ENCODE data around the gene YARS2. TPM values are rescaled to one million over a fixed set of nuclear protein-coding genes. Genes with fewer than 3 reads are reported as not detected.
"Not testable (repeated sequence)": the region's sequence is repeated elsewhere in the genome, so short reads cannot be mapped to it uniquely, and the experiment has no call there.

Gene YARS2
- total RNA-seq, 2 donors from 2014 or later: 19.0 to 37.6 TPM

DNA sequence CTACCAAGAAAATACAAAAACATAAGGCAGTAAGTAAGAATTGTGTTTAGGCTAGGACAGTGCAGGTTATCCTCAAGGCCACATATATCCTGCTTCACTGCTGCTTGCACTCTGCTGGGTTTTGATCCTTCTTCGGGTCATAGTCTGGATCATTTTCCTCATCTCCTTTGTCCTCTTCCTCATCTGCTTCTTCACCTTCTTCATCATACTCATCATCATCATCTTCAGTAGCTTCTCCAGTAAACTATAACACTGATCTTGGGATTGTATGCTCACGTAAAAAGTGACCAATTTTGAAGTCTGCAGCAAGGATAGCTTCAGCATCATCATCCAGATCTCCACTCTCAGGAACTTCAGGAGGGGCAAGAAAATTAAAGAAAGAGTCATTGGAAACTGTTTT, 29.4 kb downstream of the YARS2 start:
- Mint-ChIP-seq H3K27ac (peak overlapping the region; percentile 76), H3K36me3 (ENCODE audit: low read depth) (peaks cover 87% of the 10 kb centered on the region), H3K4me3 (no peak overlapping the region), H3K9me3 (no peaks in the 10 kb centered on the region), H3K4me1 (peaks cover 11% of the 10 kb centered on the region), H3K27me3 (no peaks in the 10 kb centered on the region)
- ATAC-seq (replicated peaks): no peak

DNA sequence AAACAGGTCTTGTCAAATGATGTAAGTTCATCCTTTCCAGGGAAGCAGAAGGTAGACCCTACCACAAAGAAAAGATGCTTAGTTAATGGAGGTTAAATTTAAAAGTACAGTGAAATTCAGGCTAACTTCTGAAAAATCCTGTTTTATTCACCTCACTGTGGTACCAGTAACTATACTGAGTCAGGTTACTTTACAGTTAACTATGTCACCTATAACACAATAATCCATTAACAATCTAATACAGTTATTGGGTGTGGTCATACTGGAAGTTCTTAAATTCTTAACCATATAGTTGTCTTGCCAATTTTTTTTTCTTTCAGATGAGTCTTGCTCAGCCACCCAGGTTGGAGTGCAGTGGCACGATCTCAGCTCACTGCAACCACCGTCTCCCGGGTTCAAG, 30.4 kb downstream of the YARS2 start:
- Mint-ChIP-seq H3K4me1 (peaks cover 11% of the 10 kb centered on the region), H3K36me3 (ENCODE audit: low read depth) (peaks cover 90% of the 10 kb centered on the region)
- not testable (repeated sequence) for ATAC-seq (replicated peaks); H3K27me3 Mint-ChIP-seq; H3K9me3 Mint-ChIP-seq; H3K4me3 Mint-ChIP-seq; H3K27ac Mint-ChIP-seq

DNA sequence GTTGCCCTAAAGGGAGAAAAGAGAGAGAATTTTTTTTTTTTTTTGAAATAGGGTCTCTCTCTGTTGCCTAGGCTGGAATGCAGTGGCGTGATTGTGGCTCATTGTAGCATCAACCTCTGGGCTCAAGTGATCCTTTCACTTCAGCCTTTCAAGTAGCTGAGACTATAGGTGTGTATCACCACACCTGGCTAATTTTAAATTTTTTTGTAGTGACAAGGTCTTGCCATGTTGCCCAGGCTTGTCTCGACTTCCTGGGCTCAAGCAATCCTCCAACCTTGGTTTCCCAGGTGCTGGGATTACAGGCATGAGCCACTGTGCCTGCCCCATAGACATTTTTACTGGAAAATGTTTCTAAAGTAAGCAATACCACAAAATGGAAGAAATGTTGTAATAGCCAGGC, 36.8 kb downstream of the YARS2 start:
- H3K36me3 Mint-ChIP-seq (ENCODE audit: low read depth): peaks cover 63% of the 10 kb centered on the region
- no peak overlapping the region for H3K4me3 Mint-ChIP-seq
- no peaks in the 10 kb centered on the region for H3K4me1 Mint-ChIP-seq
- no peaks in the 10 kb centered on the region for H3K9me3 Mint-ChIP-seq
- ATAC-seq (replicated peaks): no peak
- H3K27ac Mint-ChIP-seq: no peak overlapping the region
- no peaks in the 10 kb centered on the region for H3K27me3 Mint-ChIP-seq

DNA sequence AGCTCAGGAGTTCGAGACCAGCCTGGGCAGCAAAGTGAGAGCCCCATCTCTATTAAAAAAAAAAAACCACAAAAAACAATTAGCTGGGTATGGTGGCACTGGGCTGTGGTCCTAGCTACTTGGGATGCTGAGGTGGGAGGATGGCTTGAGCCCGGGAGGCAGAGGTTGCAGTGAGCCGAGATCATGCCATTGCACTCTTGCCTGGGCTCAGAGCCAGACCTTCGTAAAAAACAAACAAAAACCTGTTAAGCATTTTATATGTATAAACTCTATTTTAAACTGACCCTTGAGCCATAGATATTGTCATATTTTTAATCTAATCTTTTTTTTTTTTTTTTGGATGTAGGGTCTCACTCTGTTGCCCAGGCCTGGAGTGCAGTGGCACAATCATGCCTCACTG, 40.9 kb downstream of the YARS2 start:
- ATAC-seq (replicated peaks): no peak
- no peaks in the 10 kb centered on the region for H3K9me3 Mint-ChIP-seq
- peaks cover 64% of the 10 kb centered on the region for H3K36me3 Mint-ChIP-seq (ENCODE audit: low read depth)
- no peak overlapping the region for H3K4me3 Mint-ChIP-seq
- no peaks in the 10 kb centered on the region for H3K4me1 Mint-ChIP-seq
- no peak overlapping the region for H3K27ac Mint-ChIP-seq
- no peaks in the 10 kb centered on the region for H3K27me3 Mint-ChIP-seq

GRCh38 chr12:32708926-32709325, 46.8 kb downstream of the YARS2 start:
- Mint-ChIP-seq H3K4me1 (no peaks in the 10 kb centered on the region), H3K4me3 (no peak overlapping the region), H3K36me3 (ENCODE audit: low read depth) (peaks cover 78% of the 10 kb centered on the region), H3K9me3 (no peaks in the 10 kb centered on the region), H3K27ac (peak overlapping the region; percentile 63), H3K27me3 (no peaks in the 10 kb centered on the region)
- ATAC-seq (replicated peaks): no peak

DNA sequence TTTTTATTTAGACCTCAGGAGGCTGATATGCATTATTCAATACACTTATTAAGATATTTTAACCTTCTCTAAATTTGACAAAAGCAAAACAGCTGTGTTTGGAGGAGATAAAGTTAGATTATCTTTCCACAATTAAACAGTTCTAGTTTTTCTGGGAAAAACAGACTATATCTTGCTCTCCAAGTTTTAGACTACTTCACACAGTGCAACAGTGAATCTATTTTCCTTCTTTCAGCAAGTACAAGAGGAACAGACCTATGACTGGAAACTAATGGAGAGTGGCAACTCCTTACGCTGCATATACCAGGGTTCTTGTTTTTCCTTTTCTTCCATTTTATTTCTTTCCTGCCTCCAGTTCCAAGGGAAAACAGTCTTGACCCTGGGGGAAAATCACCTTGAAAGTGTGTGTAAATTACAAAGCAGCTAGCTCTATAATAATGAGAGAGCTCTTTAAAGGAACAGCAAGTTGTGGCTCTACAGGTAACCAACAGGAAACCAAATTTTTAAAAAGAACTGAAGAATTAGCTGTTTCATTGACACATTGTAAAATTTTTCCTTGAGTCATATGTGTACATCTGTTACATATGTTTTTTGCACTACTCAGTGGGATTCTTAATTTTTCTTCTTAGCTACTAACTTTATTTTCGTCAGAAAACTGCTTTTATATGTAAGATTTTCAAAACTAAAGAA, 49.2 kb downstream of the YARS2 start:
- Mint-ChIP-seq H3K27ac (peak overlapping the region; percentile 28), H3K4me3 (no peak overlapping the region), H3K27me3 (no peaks in the 10 kb centered on the region), H3K4me1 (no peaks in the 10 kb centered on the region), H3K9me3 (no peaks in the 10 kb centered on the region), H3K36me3 (ENCODE audit: low read depth) (peaks cover 73% of the 10 kb centered on the region)
- ATAC-seq (replicated peaks): peak; percentile 44

DNA sequence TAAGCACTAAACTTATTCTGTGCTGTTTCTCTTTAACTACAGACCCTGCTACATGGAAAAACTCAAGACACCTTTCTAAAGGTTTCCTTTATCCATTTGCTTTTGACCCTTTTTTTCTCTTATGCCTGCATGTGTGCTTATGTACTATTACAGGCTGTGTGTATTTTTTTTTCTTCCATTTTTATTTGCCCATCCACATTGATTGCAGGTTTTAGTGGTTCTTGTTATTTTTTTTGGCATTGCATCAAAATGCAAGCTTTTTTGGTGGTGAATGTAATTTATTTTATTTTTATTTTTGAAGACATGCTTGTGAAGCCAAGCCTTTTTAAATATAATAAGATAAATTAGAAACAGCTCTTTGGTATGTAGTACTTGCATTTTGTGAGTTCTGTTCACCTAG, 49.9 kb downstream of the YARS2 start:
- Mint-ChIP-seq H3K27ac (no peak overlapping the region), H3K4me1 (no peaks in the 10 kb centered on the region), H3K36me3 (ENCODE audit: low read depth) (peaks cover 72% of the 10 kb centered on the region), H3K9me3 (no peaks in the 10 kb centered on the region), H3K4me3 (no peak overlapping the region), H3K27me3 (no peaks in the 10 kb centered on the region)
- no peak for ATAC-seq (replicated peaks)

- no peaks in the 10 kb centered on the region for H3K4me1 Mint-ChIP-seq
- H3K27me3 Mint-ChIP-seq: no peaks in the 10 kb centered on the region
- H3K36me3 Mint-ChIP-seq (ENCODE audit: low read depth): peaks cover 49% of the 10 kb centered on the region
- no peak overlapping the region for H3K27ac Mint-ChIP-seq
- H3K4me3 Mint-ChIP-seq: no peak overlapping the region
- ATAC-seq (replicated peaks): no peak
- no peaks in the 10 kb centered on the region for H3K9me3 Mint-ChIP-seq
Observed at GRCh38 chr12:32702946-32703345, 52.8 kb downstream of the YARS2 start.

GRCh38 chr12:32702473-32702872, 53.2 kb downstream of the YARS2 start:
- Mint-ChIP-seq H3K9me3 (no peaks in the 10 kb centered on the region), H3K27me3 (no peaks in the 10 kb centered on the region), H3K4me1 (peaks cover 1% of the 10 kb centered on the region), H3K27ac (no peak overlapping the region), H3K4me3 (no peak overlapping the region), H3K36me3 (ENCODE audit: low read depth) (peaks cover 44% of the 10 kb centered on the region)
- no peak for ATAC-seq (replicated peaks)

- ATAC-seq (replicated peaks); H3K4me3 Mint-ChIP-seq; H3K27ac Mint-ChIP-seq; H3K4me1 Mint-ChIP-seq; H3K27me3 Mint-ChIP-seq; H3K9me3 Mint-ChIP-seq: not testable (repeated sequence)
- H3K36me3 Mint-ChIP-seq (ENCODE audit: low read depth): peaks cover 31% of the 10 kb centered on the region
Observed at GRCh38 chr12:32699437-32699836, 56.3 kb downstream of the YARS2 start.

- H3K27ac Mint-ChIP-seq: no peak overlapping the region
- no peak overlapping the region for H3K4me3 Mint-ChIP-seq
- H3K36me3 Mint-ChIP-seq (ENCODE audit: low read depth): peaks cover 30% of the 10 kb centered on the region
- peaks cover 6% of the 10 kb centered on the region for H3K4me1 Mint-ChIP-seq
- no peaks in the 10 kb centered on the region for H3K27me3 Mint-ChIP-seq
- no peak for ATAC-seq (replicated peaks)
- H3K9me3 Mint-ChIP-seq: no peaks in the 10 kb centered on the region
Observed at GRCh38 chr12:32698285-32698684, 57.4 kb downstream of the YARS2 start.

DNA sequence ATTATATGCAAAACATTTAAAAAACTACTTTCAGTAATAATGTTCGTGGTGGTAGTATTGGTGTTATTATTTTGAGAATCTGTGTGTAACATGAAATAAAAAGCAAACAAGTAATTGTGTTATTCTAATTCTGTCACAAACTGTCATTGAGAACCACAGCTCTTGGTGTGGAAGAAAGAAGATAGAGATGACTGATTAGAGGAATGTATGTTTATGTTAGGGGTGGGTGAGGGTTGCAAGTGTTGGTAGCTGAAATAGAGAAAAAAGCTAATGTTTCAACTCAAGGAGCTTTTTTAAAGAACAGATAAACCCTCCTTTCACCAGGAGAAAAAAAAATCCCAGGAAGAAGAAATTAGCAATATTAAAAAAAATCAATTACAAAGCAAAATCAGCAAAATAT, 58.3 kb downstream of the YARS2 start:
- peaks cover 9% of the 10 kb centered on the region for H3K4me1 Mint-ChIP-seq
- ATAC-seq (replicated peaks): no peak
- H3K36me3 Mint-ChIP-seq (ENCODE audit: low read depth): peaks cover 21% of the 10 kb centered on the region
- no peaks in the 10 kb centered on the region for H3K9me3 Mint-ChIP-seq
- no peak overlapping the region for H3K27ac Mint-ChIP-seq
- H3K4me3 Mint-ChIP-seq: no peak overlapping the region
- no peaks in the 10 kb centered on the region for H3K27me3 Mint-ChIP-seq

Other genes with a start within 250 kb of the YARS2 start
- 10 to 100 TPM; 44.7 to 67.6 TPM for gene DNM1L, start 76.6 kb downstream of the YARS2 start, total RNA-seq
- gene PKP2, start 140.9 kb upstream of the YARS2 start, total RNA-seq: not detected